ENCODE measurements around the gene PLEKHA6. TPM values are rescaled to one million over a fixed set of nuclear protein-coding genes. Genes with fewer than 3 reads are reported as not detected.

The PLEKHA6 gene
- total RNA-seq, 1 experiment from 2014 or later, result 0.30 TPM

DNA sequence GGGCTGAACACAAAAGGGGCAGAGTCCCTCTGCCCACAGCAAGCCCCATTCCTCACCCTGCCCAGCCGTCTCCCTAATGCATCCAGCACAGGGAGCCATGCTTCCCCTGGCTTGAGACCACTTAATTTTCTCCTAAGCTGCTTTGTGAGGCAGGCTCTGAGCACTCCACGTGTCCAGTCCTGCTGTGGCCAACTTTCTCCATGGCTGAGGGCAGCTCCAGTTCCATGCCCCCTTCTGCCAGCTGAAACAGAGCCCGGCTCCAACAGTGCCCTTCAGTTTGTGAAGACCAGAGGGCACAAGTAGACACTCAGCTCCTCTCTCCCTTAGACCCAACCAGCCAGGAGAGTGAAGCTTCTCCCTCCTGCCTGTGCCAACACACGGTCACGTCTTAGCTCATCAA lies 33.8 kb downstream of the PLEKHA6 start:
- H3K4me2 ChIP-seq (ENCODE audit: low read depth, low read length, poor library complexity, severe bottlenecking), result no peak overlapping the region
- no peaks in the 10 kb centered on the region for H3K9me2 ChIP-seq (replicated peaks; ENCODE audit: insufficient read depth, low read length)
- H3K4me1 ChIP-seq (ENCODE audit: low read length), result no peaks in the 10 kb centered on the region
- H4K20me1 ChIP-seq (ENCODE audit: insufficient read depth, low read depth, low read length), result no peaks in the 10 kb centered on the region
- H3K4me3 ChIP-seq (ENCODE audit: low read length), result no peak overlapping the region
- no peak overlapping the region for H2AFZ ChIP-seq (ENCODE audit: low read length)
- H3K9me3 ChIP-seq (ENCODE audit: low read length), result no peaks in the 10 kb centered on the region
- DNase-seq, result no peak
- no peaks in the 10 kb centered on the region for H3K27me3 ChIP-seq (ENCODE audit: low read length)
- H3K27ac ChIP-seq (ENCODE audit: low read length), result no peak overlapping the region
- no peak overlapping the region for H3K9ac ChIP-seq (ENCODE audit: low read length)
- no peaks in the 10 kb centered on the region for H3K36me3 ChIP-seq (ENCODE audit: insufficient read depth, low read length)
- H3K79me2 ChIP-seq (ENCODE audit: low read length), result no peaks in the 10 kb centered on the region

DNA sequence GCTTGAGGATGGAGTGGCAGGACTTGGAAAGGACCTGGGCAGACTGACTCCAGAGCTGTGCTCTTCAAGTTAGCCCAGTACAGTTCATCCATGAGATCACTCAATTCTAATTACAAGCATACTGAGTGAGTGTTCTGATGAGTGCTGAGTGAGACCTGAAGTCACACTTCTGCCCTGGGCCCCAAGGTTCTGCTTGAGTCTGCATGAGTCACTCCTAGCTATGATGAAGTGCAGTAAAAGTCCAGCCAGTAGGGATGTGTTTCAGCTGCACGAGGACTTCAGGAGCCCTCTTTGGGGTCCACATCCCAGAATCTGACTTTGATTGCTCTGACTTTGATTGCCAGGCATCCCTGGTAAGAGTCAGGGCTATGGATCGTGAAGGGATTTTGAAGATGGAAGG lies 35.8 kb downstream of the PLEKHA6 start:
- no peak for DNase-seq
- no peak overlapping the region for H3K9ac ChIP-seq (ENCODE audit: low read length)
- no peaks in the 10 kb centered on the region for H3K9me3 ChIP-seq (ENCODE audit: low read length)
- H3K27me3 ChIP-seq (ENCODE audit: low read length), result no peaks in the 10 kb centered on the region
- H3K9me2 ChIP-seq (replicated peaks; ENCODE audit: insufficient read depth, low read length), result no peaks in the 10 kb centered on the region
- H3K4me3 ChIP-seq (ENCODE audit: low read length), result no peak overlapping the region
- H4K20me1 ChIP-seq (ENCODE audit: insufficient read depth, low read depth, low read length), result no peaks in the 10 kb centered on the region
- no peak overlapping the region for H3K4me2 ChIP-seq (ENCODE audit: low read depth, low read length, poor library complexity, severe bottlenecking)
- H3K27ac ChIP-seq (ENCODE audit: low read length), result no peak overlapping the region
- no peak overlapping the region for H2AFZ ChIP-seq (ENCODE audit: low read length)
- no peaks in the 10 kb centered on the region for H3K4me1 ChIP-seq (ENCODE audit: low read length)
- H3K79me2 ChIP-seq (ENCODE audit: low read length), result no peaks in the 10 kb centered on the region
- no peaks in the 10 kb centered on the region for H3K36me3 ChIP-seq (ENCODE audit: insufficient read depth, low read length)

DNA sequence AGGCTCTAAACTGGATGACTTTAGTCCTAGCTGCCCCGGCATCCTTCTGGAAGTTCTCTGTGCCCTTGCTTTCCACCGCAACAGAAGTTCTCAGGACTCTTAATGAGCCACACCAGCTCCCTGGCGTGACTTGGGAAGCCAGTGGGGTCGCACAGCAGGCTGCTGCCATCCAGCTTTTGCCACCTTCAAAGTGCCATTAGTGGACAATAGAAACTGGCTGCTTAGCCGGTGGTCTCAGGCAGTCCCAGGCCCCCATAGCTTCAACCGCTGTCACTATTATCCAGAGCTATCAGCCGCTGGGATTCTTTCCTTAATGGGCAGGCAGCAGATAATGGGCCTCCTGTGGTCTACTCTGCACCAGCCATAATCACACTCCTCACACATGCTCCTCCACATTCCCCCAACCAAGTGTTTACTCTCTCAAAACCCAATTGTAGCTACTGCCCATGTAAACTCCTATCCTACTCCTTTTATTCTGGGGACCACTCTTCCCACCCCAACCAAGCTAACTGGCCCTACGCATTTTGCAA lies 37.3 kb downstream of the PLEKHA6 start:
- H3K27me3 ChIP-seq (ENCODE audit: low read length), result no peaks in the 10 kb centered on the region
- H3K9me2 ChIP-seq (replicated peaks; ENCODE audit: insufficient read depth, low read length), result no peaks in the 10 kb centered on the region
- no peak for DNase-seq
- no peaks in the 10 kb centered on the region for H3K4me1 ChIP-seq (ENCODE audit: low read length)
- no peak overlapping the region for H2AFZ ChIP-seq (ENCODE audit: low read length)
- no peaks in the 10 kb centered on the region for H3K36me3 ChIP-seq (ENCODE audit: insufficient read depth, low read length)
- H4K20me1 ChIP-seq (ENCODE audit: insufficient read depth, low read depth, low read length), result no peaks in the 10 kb centered on the region
- H3K4me2 ChIP-seq (ENCODE audit: low read depth, low read length, poor library complexity, severe bottlenecking), result no peak overlapping the region
- H3K9me3 ChIP-seq (ENCODE audit: low read length), result no peaks in the 10 kb centered on the region
- H3K9ac ChIP-seq (ENCODE audit: low read length), result no peak overlapping the region
- no peak overlapping the region for H3K27ac ChIP-seq (ENCODE audit: low read length)
- H3K4me3 ChIP-seq (ENCODE audit: low read length), result no peak overlapping the region
- H3K79me2 ChIP-seq (ENCODE audit: low read length), result no peaks in the 10 kb centered on the region

DNA sequence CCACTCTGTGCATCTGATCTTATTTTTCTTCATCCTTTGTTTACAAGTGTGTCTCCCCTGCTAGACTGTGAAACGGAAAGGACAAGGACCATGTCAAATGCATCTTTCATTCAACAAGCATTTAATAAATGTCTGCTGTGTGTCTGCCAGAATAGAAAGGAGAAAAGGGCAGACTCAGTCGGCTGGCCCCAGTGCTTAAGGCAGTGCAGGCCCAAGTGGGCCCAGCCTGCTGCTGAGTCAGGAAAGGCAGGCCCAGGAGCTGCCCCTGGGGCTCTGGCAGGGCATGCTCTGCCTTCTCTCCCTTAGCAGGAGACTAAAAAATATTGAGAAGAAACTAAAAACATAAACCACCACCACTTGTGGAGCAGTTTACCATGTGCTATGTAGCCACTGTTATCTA lies 38.1 kb downstream of the PLEKHA6 start:
- H3K4me2 ChIP-seq (ENCODE audit: low read depth, low read length, poor library complexity, severe bottlenecking), result no peak overlapping the region
- H3K9me3 ChIP-seq (ENCODE audit: low read length), result no peaks in the 10 kb centered on the region
- no peaks in the 10 kb centered on the region for H4K20me1 ChIP-seq (ENCODE audit: insufficient read depth, low read depth, low read length)
- H3K9ac ChIP-seq (ENCODE audit: low read length), result no peak overlapping the region
- H3K4me3 ChIP-seq (ENCODE audit: low read length), result no peak overlapping the region
- H3K36me3 ChIP-seq (ENCODE audit: insufficient read depth, low read length), result no peaks in the 10 kb centered on the region
- no peak overlapping the region for H2AFZ ChIP-seq (ENCODE audit: low read length)
- no peaks in the 10 kb centered on the region for H3K27me3 ChIP-seq (ENCODE audit: low read length)
- H3K9me2 ChIP-seq (replicated peaks; ENCODE audit: insufficient read depth, low read length), result no peaks in the 10 kb centered on the region
- H3K79me2 ChIP-seq (ENCODE audit: low read length), result no peaks in the 10 kb centered on the region
- H3K4me1 ChIP-seq (ENCODE audit: low read length), result no peaks in the 10 kb centered on the region
- DNase-seq, result no peak
- no peak overlapping the region for H3K27ac ChIP-seq (ENCODE audit: low read length)

- Histone ChIP-seq H3K9ac (ENCODE audit: low read length) (no peak overlapping the region), H2AFZ (ENCODE audit: low read length) (no peak overlapping the region), H3K4me3 (ENCODE audit: low read length) (no peak overlapping the region), H4K20me1 (ENCODE audit: insufficient read depth, low read depth, low read length) (no peaks in the 10 kb centered on the region), H3K4me1 (ENCODE audit: low read length) (no peaks in the 10 kb centered on the region), H3K27me3 (ENCODE audit: low read length) (no peaks in the 10 kb centered on the region), H3K79me2 (ENCODE audit: low read length) (no peaks in the 10 kb centered on the region), H3K36me3 (ENCODE audit: insufficient read depth, low read length) (no peaks in the 10 kb centered on the region), H3K27ac (ENCODE audit: low read length) (no peak overlapping the region), H3K9me3 (ENCODE audit: low read length) (no peaks in the 10 kb centered on the region), H3K9me2 (replicated peaks; ENCODE audit: insufficient read depth, low read length) (no peaks in the 10 kb centered on the region), H3K4me2 (ENCODE audit: low read depth, low read length, poor library complexity, severe bottlenecking) (no peak overlapping the region)
- DNase-seq, result no peak
These were observed 38.7 kb downstream of the PLEKHA6 start for GRCh38 chr1:204321051-204321450.

DNA sequence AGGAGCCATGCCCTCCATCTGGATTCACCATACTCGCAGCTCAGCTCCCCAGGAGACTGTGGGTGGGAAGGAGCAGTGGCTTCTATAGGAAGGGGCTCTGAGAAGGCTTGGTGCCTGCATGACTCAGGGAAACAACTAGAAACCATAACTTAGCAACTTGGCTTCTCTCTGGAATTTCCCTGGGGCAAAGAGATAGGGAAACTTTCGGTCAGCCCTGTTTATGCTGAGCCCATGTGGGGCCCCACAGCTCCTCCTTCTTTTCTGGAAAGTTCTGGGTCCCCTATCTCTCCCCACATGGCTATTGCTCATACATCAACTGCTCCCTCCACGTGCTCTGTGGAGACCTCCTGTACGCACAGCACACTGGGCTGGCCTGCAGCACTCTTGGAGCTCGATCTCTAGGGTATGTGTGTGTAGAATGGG lies 39.3 kb downstream of the PLEKHA6 start:
- Histone ChIP-seq H3K4me2 (ENCODE audit: low read depth, low read length, poor library complexity, severe bottlenecking) (no peak overlapping the region), H3K4me3 (ENCODE audit: low read length) (no peak overlapping the region)

DNA sequence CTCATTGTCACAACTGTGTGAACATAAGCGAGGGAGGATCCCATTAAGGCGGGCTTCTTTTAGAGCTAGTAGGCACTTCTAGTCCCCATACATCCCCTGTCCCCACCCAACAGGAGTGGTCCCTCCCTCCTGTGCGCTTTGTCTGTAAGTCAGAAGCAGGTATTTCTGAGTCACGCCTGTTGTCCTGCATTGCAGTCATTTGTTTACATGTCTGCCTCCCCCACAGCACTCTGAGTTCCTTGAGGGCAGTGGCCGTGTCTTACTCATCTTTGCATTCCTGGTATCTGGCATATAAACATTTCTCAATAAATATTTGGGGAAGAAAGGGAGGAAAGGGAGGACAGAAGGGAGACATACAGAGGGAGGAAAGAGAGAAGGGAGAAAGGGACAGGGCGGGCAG lies 40.3 kb downstream of the PLEKHA6 start:
- H3K4me1 ChIP-seq (ENCODE audit: low read length), result no peaks in the 10 kb centered on the region
- no peak overlapping the region for H3K27ac ChIP-seq (ENCODE audit: low read length)
- H3K36me3 ChIP-seq (ENCODE audit: insufficient read depth, low read length), result no peaks in the 10 kb centered on the region
- H3K4me2 ChIP-seq (ENCODE audit: low read depth, low read length, poor library complexity, severe bottlenecking), result no peak overlapping the region
- no peak overlapping the region for H2AFZ ChIP-seq (ENCODE audit: low read length)
- no peaks in the 10 kb centered on the region for H4K20me1 ChIP-seq (ENCODE audit: insufficient read depth, low read depth, low read length)
- H3K9me3 ChIP-seq (ENCODE audit: low read length), result no peaks in the 10 kb centered on the region
- no peaks in the 10 kb centered on the region for H3K27me3 ChIP-seq (ENCODE audit: low read length)
- no peaks in the 10 kb centered on the region for H3K79me2 ChIP-seq (ENCODE audit: low read length)
- no peak overlapping the region for H3K4me3 ChIP-seq (ENCODE audit: low read length)
- no peak overlapping the region for H3K9ac ChIP-seq (ENCODE audit: low read length)
- no peaks in the 10 kb centered on the region for H3K9me2 ChIP-seq (replicated peaks; ENCODE audit: insufficient read depth, low read length)
- DNase-seq, result no peak

More for the DNA sequence above, 39.3 kb downstream of the PLEKHA6 start:
- Histone ChIP-seq H3K4me1 (ENCODE audit: low read length) (no peaks in the 10 kb centered on the region), H3K27me3 (ENCODE audit: low read length) (no peaks in the 10 kb centered on the region), H3K9me3 (ENCODE audit: low read length) (no peaks in the 10 kb centered on the region), H3K27ac (ENCODE audit: low read length) (no peak overlapping the region), H4K20me1 (ENCODE audit: insufficient read depth, low read depth, low read length) (no peaks in the 10 kb centered on the region), H3K9me2 (replicated peaks; ENCODE audit: insufficient read depth, low read length) (no peaks in the 10 kb centered on the region), H3K79me2 (ENCODE audit: low read length) (no peaks in the 10 kb centered on the region), H3K9ac (ENCODE audit: low read length) (no peak overlapping the region), H2AFZ (ENCODE audit: low read length) (no peak overlapping the region), H3K36me3 (ENCODE audit: insufficient read depth, low read length) (no peaks in the 10 kb centered on the region)
- no peak for DNase-seq

DNA sequence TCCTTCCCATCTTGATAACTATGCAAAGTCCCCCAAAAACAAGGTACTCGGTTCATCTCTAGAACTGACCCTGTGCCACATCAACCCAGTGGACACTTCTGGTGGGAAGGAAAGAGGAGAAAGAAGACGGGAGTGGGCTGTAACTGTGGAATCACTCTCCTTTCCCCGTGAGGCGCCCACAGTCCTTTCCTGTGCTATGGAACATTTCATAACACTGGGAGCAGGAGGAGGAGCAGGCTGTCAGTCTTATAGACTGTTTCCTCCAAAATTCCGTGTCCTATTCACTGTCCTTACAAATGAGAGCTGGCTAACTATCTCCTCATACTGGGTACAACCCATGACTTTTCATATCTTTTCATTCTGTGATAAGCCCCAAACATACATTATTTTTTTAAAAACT lies 40.7 kb downstream of the PLEKHA6 start:
- Histone ChIP-seq H3K4me1 (ENCODE audit: low read length) (no peaks in the 10 kb centered on the region), H3K4me3 (ENCODE audit: low read length) (no peak overlapping the region), H2AFZ (ENCODE audit: low read length) (no peak overlapping the region), H3K9me2 (replicated peaks; ENCODE audit: insufficient read depth, low read length) (no peaks in the 10 kb centered on the region), H3K27ac (ENCODE audit: low read length) (no peak overlapping the region), H3K27me3 (ENCODE audit: low read length) (no peaks in the 10 kb centered on the region), H3K4me2 (ENCODE audit: low read depth, low read length, poor library complexity, severe bottlenecking) (no peak overlapping the region), H3K9ac (ENCODE audit: low read length) (no peak overlapping the region), H3K36me3 (ENCODE audit: insufficient read depth, low read length) (no peaks in the 10 kb centered on the region), H3K79me2 (ENCODE audit: low read length) (no peaks in the 10 kb centered on the region), H3K9me3 (ENCODE audit: low read length) (no peaks in the 10 kb centered on the region), H4K20me1 (ENCODE audit: insufficient read depth, low read depth, low read length) (no peaks in the 10 kb centered on the region)
- no peak for DNase-seq

GRCh38 chr1:204318324-204318723 lies 41.4 kb downstream of the PLEKHA6 start:
- Histone ChIP-seq H3K9me2 (replicated peaks; ENCODE audit: insufficient read depth, low read length) (no peaks in the 10 kb centered on the region), H3K27me3 (ENCODE audit: low read length) (no peaks in the 10 kb centered on the region), H3K27ac (ENCODE audit: low read length) (no peak overlapping the region), H4K20me1 (ENCODE audit: insufficient read depth, low read depth, low read length) (no peaks in the 10 kb centered on the region), H3K9ac (ENCODE audit: low read length) (no peak overlapping the region), H2AFZ (ENCODE audit: low read length) (no peak overlapping the region), H3K36me3 (ENCODE audit: insufficient read depth, low read length) (no peaks in the 10 kb centered on the region), H3K9me3 (ENCODE audit: low read length) (no peaks in the 10 kb centered on the region), H3K79me2 (ENCODE audit: low read length) (no peaks in the 10 kb centered on the region), H3K4me2 (ENCODE audit: low read depth, low read length, poor library complexity, severe bottlenecking) (no peak overlapping the region), H3K4me1 (ENCODE audit: low read length) (no peaks in the 10 kb centered on the region), H3K4me3 (ENCODE audit: low read length) (no peak overlapping the region)
- DNase-seq, result no peak

Measured in Karpas-422 (cell line).